ENCODE data around the gene WARS2. TPM values are rescaled to one million over a fixed set of nuclear protein-coding genes. Genes with fewer than 3 reads are reported as not detected.
A peak's percentile ranks its signal among the peaks of the same experiment; 100 is the strongest.

The WARS2 gene
- total RNA-seq, 2 experiments from 2014 or later = 16.0 to 25.2 TPM

- Mint-ChIP-seq H3K4me3 (no peak overlapping the region), H3K36me3 (ENCODE audit: low read depth) (no peaks in the 10 kb centered on the region), H3K9me3 (ENCODE audit: low read depth) (peaks cover 4% of the 10 kb centered on the region), H3K27me3 (peaks cover 76% of the 10 kb centered on the region), H3K4me1 (peaks cover 19% of the 10 kb centered on the region), H3K27ac (no peak overlapping the region)
- ChIA-PET CTCF (interaction anchor here (1.5 kb wide), 1 partner anchor 20 kb away, joined by 5 read pairs; no protein-coding TSS in a partner anchor), POLR2A (no interaction called here)
- intact Hi-C loops (cut with DNase I, micrococcal nuclease) = loop anchor here (2.0 to 10.0 kb wide), 3 partner anchors 14 to 850 kb away; no protein-coding TSS in a partner anchor
- DNase-seq = no peak
- ATAC-seq = no peak
Observed at GRCh38 chr1:119004781-119005180, 135.7 kb downstream of the WARS2 start.

DNA sequence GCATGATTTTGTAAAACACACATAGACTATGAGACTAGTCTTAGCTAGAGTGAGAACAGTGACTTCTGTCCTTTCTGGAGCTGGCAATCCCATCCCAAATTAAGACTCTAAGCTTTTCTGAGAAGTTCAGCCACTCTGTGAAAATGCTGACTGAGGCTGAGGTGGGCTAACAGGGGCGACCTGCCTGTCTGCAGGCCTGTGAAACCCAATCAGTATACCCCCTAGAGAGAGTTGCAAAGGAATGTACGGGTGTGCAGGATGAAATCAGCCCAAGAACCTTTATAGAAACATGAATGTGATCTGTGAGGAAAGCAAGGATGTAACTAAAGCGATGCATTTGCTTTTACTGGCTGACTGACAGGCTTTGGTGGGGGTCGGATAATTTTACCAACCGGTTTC, 136.3 kb downstream of the WARS2 start:
- ATAC-seq (no peak), DNase-seq (no peak)
- Mint-ChIP-seq H3K36me3 (ENCODE audit: low read depth) (no peaks in the 10 kb centered on the region), H3K4me1 (peaks cover 19% of the 10 kb centered on the region), H3K4me3 (no peak overlapping the region), H3K27me3 (peaks cover 77% of the 10 kb centered on the region), H3K9me3 (ENCODE audit: low read depth) (peaks cover 4% of the 10 kb centered on the region), H3K27ac (no peak overlapping the region)
- intact Hi-C loops (cut with DNase I, micrococcal nuclease) = loop anchor here (2.0 to 10.0 kb wide), 3 partner anchors 13 to 849 kb away; no protein-coding TSS in a partner anchor
- ChIA-PET CTCF (no interaction called here), POLR2A (interaction anchor here (0.6 kb wide), 1 partner anchor 1468 kb away, joined by 3 read pairs; no protein-coding TSS in a partner anchor)

DNA sequence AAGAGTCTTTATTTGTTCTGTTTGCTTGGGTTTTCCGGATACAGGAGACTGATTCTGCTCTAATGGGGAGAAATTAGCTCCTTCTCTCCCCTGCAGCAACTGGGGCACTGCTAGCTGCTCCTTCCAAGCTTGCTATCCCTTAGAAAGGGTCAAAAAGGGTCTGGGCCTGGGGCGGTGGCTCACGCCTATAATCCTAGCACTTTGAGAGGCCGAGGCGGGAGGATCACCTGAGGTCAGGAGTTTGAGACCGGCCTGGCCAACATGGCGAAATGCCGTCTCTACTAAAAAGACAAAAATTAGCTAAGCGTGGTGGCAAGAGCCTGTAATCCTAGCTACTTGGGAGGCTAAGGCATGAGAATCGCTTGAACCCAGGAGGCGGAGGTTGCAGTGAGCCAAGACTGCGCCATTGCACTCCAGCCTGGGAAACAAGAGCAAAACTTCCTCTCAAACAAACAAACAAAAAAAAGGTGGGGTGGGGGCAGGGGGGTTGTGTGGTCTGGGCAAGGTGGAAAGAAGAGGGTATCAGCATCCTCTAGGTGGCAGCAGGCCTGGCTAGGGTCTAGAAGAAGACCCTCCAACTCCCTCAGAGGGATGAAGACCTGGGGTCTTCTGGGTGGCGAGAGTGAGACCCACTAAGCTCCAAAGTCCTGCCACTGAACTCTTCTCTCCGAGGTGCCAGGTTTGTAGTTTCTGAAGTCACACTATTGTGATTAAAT, 136.9 kb downstream of the WARS2 start:
- Mint-ChIP-seq H3K27ac (no peak overlapping the region), H3K4me1 (peaks cover 15% of the 10 kb centered on the region), H3K36me3 (ENCODE audit: low read depth) (no peaks in the 10 kb centered on the region), H3K9me3 (ENCODE audit: low read depth) (peaks cover 4% of the 10 kb centered on the region), H3K4me3 (no peak overlapping the region), H3K27me3 (peaks cover 76% of the 10 kb centered on the region)
- no peak for DNase-seq
- intact Hi-C loops (cut with DNase I, micrococcal nuclease) = loop anchor here (2.0 to 10.0 kb wide), 3 partner anchors 13 to 849 kb away; no protein-coding TSS in a partner anchor
- ATAC-seq = no peak
- ChIA-PET CTCF (no interaction called here), POLR2A (interaction anchor here (0.6 kb wide), 1 partner anchor 1468 kb away, joined by 3 read pairs; no protein-coding TSS in a partner anchor)

GRCh38 chr1:119002028-119002686, 138.3 kb downstream of the WARS2 start:
- no peak for ATAC-seq
- H3K9me3 Mint-ChIP-seq (ENCODE audit: low read depth) = peaks cover 4% of the 10 kb centered on the region
- H3K36me3 Mint-ChIP-seq (ENCODE audit: low read depth) = no peaks in the 10 kb centered on the region
- DNase-seq = no peak
- POLR2A ChIA-PET = no interaction called here
- H3K4me3 Mint-ChIP-seq = no peak overlapping the region
- peaks cover 10% of the 10 kb centered on the region for H3K4me1 Mint-ChIP-seq
- H3K27ac Mint-ChIP-seq = no peak overlapping the region
- intact Hi-C loops (cut with DNase I, micrococcal nuclease) = loop anchor here in 1 of 2 experiments (10.0 kb wide), 1 partner anchor 847 kb away; no protein-coding TSS in a partner anchor
- H3K27me3 Mint-ChIP-seq = peaks cover 78% of the 10 kb centered on the region
- CTCF ChIA-PET = no interaction called here

DNA sequence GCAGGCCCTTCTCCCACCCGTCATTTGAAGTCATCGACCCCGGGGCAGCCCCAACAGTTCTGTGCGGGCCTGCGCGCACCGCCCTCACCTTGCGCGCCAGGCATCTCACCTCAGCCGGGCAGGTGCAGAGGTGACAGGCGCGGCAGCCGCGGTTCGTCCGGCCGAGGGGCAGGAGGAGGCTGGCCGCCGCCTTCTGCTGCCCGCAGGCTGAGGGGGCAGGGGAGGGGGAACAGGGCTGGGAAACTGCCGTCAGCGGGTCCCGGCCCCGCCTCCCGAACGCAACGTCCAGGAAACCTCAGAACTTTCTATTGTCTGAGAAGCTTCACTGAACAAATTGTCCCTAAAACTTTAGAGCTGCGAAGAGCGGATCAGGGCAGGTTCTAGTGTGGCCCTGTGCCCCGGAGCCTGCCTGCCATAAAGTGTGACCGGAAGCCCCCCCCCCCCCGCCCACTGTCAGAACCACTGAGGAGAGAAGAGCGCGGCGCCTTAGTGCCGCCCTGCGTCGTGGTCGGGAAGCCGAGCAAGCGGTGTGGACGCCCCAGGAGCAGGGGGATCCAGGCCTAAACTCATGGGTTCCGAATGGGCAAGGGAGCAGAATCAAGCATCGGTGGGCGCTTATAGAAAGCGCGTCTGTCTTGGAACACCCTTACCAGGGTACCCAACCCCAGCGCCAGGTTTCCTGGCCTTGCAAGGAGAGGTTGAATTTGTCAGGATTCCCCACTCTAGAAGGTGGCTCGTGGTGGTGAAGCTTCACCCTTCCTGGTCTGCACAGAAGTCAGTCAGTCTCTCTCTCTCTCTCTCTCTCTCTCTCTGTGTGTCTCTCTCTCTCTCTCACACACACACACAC, 139.0 kb downstream of the WARS2 start:
- intact Hi-C loops (cut with DNase I, micrococcal nuclease) = loop anchor here in 1 of 2 experiments (10.0 kb wide), 1 partner anchor 847 kb away; no protein-coding TSS in a partner anchor
- ATAC-seq (no peak), DNase-seq (no peak)
- Mint-ChIP-seq H3K27ac (no peak overlapping the region), H3K4me1 (peaks cover 9% of the 10 kb centered on the region), H3K9me3 (ENCODE audit: low read depth) (peaks cover 4% of the 10 kb centered on the region), H3K27me3 (peaks cover 76% of the 10 kb centered on the region), H3K36me3 (ENCODE audit: low read depth) (no peaks in the 10 kb centered on the region), H3K4me3 (peak overlapping the region; percentile 15)
- POLR2A ChIA-PET = no interaction called here
- CTCF ChIA-PET = interaction anchor here (0.5 kb wide), 1 partner anchor 50 kb away, joined by 4 read pairs; no protein-coding TSS in a partner anchor

DNA sequence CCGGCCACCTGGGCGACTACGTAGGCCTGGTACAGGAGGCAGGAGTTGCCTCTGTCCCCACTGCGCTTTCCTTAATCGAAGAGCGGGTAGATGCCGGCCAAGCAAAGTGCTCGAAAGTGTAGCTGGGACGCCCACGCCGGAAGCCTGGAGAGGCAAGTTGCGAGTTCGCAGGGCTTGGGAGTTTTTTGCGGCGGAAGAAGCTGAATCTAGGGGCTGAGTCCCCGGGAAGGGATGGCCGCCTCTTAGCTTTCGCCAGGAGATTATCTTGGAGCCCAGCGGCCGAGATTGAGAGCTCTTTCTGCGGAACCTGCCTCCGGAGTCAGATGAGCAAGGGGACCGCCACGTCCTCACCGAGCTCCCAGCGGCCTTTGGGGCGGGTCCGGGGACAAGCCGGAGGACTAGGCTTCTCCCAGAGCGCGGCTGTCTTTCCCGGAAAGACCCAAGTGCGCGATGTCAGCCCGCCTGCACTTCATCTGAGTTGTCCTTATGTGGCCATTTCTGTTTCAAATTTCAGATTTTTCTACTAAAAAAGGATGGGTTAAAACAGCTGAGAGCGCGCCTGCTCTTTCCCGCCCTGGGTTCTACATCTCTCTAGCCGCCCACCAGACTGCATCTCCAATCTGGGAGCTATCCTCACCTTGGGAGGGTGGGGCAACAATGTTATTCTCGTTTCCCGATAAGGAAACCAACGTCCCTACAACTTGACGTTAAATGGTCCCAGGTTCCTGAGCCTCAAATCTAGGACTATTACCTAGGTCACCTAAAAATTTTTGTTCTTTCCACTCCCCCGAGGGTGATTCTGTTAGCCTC, 139.9 kb downstream of the WARS2 start:
- CTCF ChIA-PET = interaction anchor here (0.7 kb wide), 1 partner anchor 8 kb away, joined by 4 read pairs; no protein-coding TSS in a partner anchor
- ATAC-seq (no peak), DNase-seq (no peak)
- intact Hi-C loops (cut with DNase I, micrococcal nuclease) = loop anchor here in 1 of 2 experiments (10.0 kb wide), 1 partner anchor 846 kb away; no protein-coding TSS in a partner anchor
- POLR2A ChIA-PET = no interaction called here
- H3K27ac Mint-ChIP-seq = no peak overlapping the region
- H3K9me3 Mint-ChIP-seq (ENCODE audit: low read depth) = peaks cover under 1% of the 10 kb centered on the region
- H3K36me3 Mint-ChIP-seq (ENCODE audit: low read depth) = no peaks in the 10 kb centered on the region
- peak overlapping the region; percentile 15 for H3K4me3 Mint-ChIP-seq
- peaks cover 71% of the 10 kb centered on the region for H3K27me3 Mint-ChIP-seq
- H3K4me1 Mint-ChIP-seq = peaks cover 7% of the 10 kb centered on the region

DNA sequence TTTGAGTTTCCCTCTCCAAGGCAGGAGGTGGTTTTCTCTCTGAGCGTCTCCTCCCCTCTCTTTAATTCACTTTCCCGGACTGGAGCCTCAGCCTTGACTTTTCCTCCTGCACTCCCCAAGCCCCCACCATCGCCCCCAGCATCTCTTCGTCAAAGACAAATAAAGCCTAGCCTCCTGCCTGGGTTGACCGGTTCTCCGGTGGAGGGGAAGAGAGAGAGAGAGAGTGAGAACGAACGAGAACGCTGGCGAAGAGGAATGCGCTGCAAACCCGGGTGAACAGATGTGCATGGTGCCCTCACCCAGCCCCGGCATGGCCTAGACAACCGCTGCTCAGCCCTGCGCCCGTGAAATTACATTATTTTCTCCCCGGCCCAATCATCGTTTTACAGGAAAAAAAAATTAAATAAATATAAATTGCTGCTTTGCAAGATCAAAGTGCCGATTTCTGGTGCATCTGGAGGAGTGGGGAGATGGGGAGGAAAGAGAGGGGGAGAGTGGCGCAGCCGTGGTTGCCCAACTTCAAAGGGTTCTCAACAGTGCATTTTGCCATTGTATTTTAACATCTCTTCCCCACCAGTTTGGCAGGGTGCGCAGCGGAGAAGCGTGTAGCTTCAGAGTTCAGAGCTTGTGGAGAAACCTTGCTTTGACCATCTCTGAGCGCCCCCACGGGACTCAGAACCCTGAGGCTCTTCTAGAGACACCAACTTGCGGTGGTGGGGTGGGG, 140.9 kb downstream of the WARS2 start:
- Mint-ChIP-seq H3K36me3 (ENCODE audit: low read depth) (no peaks in the 10 kb centered on the region), H3K4me1 (peaks cover 7% of the 10 kb centered on the region), H3K27me3 (peaks cover 72% of the 10 kb centered on the region), H3K9me3 (ENCODE audit: low read depth) (no peaks in the 10 kb centered on the region), H3K27ac (no peak overlapping the region), H3K4me3 (no peak overlapping the region)
- ChIA-PET POLR2A (no interaction called here), CTCF (interaction anchor here (0.6 kb wide), 1 partner anchor 750 kb away, joined by 4 read pairs; no protein-coding TSS in a partner anchor)
- intact Hi-C loops (cut with DNase I, micrococcal nuclease) = loop anchor here in 1 of 2 experiments (10.0 kb wide), 1 partner anchor 845 kb away; no protein-coding TSS in a partner anchor
- ATAC-seq = no peak
- DNase-seq = no peak

DNA sequence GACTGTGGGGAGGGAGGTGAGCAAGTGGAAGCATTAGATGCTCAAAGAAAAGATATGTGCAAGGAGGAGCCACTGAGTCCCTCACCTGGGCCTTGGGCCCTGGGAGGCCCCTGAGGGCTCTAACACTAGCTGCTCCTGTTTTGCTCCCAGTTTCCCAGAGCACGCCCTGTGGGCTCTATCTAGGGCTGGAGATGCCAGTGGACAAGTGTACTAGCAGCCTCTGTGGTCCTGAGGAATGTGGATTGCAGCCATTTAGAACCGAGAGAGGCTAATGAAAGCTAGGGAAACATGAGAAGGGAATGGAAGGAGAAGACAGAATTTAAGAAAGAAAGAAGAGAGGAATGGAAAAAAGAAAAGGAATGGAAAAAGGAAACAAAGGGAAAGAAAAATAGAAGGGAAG, 142.3 kb downstream of the WARS2 start:
- Mint-ChIP-seq H3K36me3 (ENCODE audit: low read depth) (peaks cover 2% of the 10 kb centered on the region), H3K27ac (no peak overlapping the region), H3K27me3 (peaks cover 73% of the 10 kb centered on the region), H3K4me3 (no peak overlapping the region), H3K9me3 (ENCODE audit: low read depth) (no peaks in the 10 kb centered on the region), H3K4me1 (peaks cover 7% of the 10 kb centered on the region)
- ChIA-PET POLR2A (no interaction called here), CTCF (no interaction called here)
- ATAC-seq (no peak), DNase-seq (no peak)
- intact Hi-C loops (cut with DNase I, micrococcal nuclease) = no loop called here

- H3K4me1 Mint-ChIP-seq = peaks cover 9% of the 10 kb centered on the region
- intact Hi-C loops (cut with DNase I, micrococcal nuclease) = no loop called here
- DNase-seq = no peak
- ATAC-seq = no peak
- H3K27me3 Mint-ChIP-seq = peaks cover 69% of the 10 kb centered on the region
- CTCF ChIA-PET = no interaction called here
- no peak overlapping the region for H3K4me3 Mint-ChIP-seq
- POLR2A ChIA-PET = no interaction called here
- peaks cover 2% of the 10 kb centered on the region for H3K9me3 Mint-ChIP-seq (ENCODE audit: low read depth)
- peaks cover 2% of the 10 kb centered on the region for H3K36me3 Mint-ChIP-seq (ENCODE audit: low read depth)
- no peak overlapping the region for H3K27ac Mint-ChIP-seq
Observed at GRCh38 chr1:118997225-118997624, 143.2 kb downstream of the WARS2 start.

GRCh38 chr1:118995312-118996016, 145.0 kb downstream of the WARS2 start:
- no peak for ATAC-seq
- peaks cover 4% of the 10 kb centered on the region for H3K36me3 Mint-ChIP-seq (ENCODE audit: low read depth)
- peaks cover 4% of the 10 kb centered on the region for H3K9me3 Mint-ChIP-seq (ENCODE audit: low read depth)
- H3K4me1 Mint-ChIP-seq = peaks cover 5% of the 10 kb centered on the region
- no peak overlapping the region for H3K27ac Mint-ChIP-seq
- no peak for DNase-seq
- no peak overlapping the region for H3K4me3 Mint-ChIP-seq
- intact Hi-C loops (cut with DNase I, micrococcal nuclease) = no loop called here
- ChIA-PET CTCF (interaction anchor here (0.7 to 1.1 kb wide), 4 partner anchors 13 to 277 kb away, joined by 3 to 4 read pairs (median 4); no protein-coding TSS in a partner anchor), POLR2A (no interaction called here)
- H3K27me3 Mint-ChIP-seq = peaks cover 75% of the 10 kb centered on the region

All from activated CD4-positive, alpha-beta T cell treated with anti-CD3 and anti-CD28 coated beads for 36 hours (primary cell).